Hepatocyte (in vitro differentiated cells): ENCODE data around the gene CIZ1.

Experiments
- CTCF ChIP-seq: fragments of 200-600 bp; sonication (generic); IDR thresholded peaks from 2 replicates; pipeline ENCODE4 v1.5.1; 2016; ENCODE audit warnings: antibody characterized with exemption, mild to moderate bottlenecking; ENCODE audit not compliant: poor library complexity
- EZH2 ChIP-seq: fragments of 200-600 bp; sonication (generic); IDR thresholded peaks from 2 replicates; pipeline ENCODE4 v1.6.1; 2016; ENCODE audit warnings: antibody characterized with exemption, mild to moderate bottlenecking, borderline replicate concordance
- EZH2phosphoT487 ChIP-seq: fragments of 200-600 bp; sonication (generic); IDR thresholded peaks from one replicate; pipeline ENCODE4 v1.6.1; 2018; ENCODE audit warnings: antibody characterized with exemption, mild to moderate bottlenecking, low read depth, moderate library complexity; ENCODE audit not compliant: unreplicated experiment, severe bottlenecking

- TF ChIP-seq CTCF (no peak), EZH2 (no peak), EZH2phosphoT487 (no peak)
These were observed 33.5 kb upstream of the CIZ1 start for GRCh38 chr9:128224877-128225276.
